Brain pericyte (primary cell): Measurements from ENCODE around the gene GSTM4.
A peak's percentile ranks its signal among the peaks of the same experiment; 100 is the strongest.
"Not testable (repeated sequence)": the region's sequence is repeated elsewhere in the genome, so short reads cannot be mapped to it uniquely, and the experiment has no call there.

ENCODE experiments used
- DNase-seq: peaks from one replicate; pipeline ENCODE4 v3.0.0-alpha.2; 2012; ENCODE audit warnings: low read depth, low spot score

Gene GSTM4

GRCh38 chr1:109667452-109668122 lies 11.7 kb downstream of the GSTM4 start, which contains the start of gene GSTM2:
Gene GSTM2, plus strand, starts transcription at chr1:109668057. Its CDS starts 59 bp downstream, at chr1:109668116.
- DNase-seq, result peak; percentile 43

- no peak for DNase-seq
Measured at GRCh38 chr1:109668123-109668775, 12.3 kb downstream of the GSTM4 start.

- DNase-seq, result no peak
Measured at GRCh38 chr1:109669246-109669948, 13.5 kb downstream of the GSTM4 start.

- DNase-seq, result not testable (repeated sequence)
Measured at GRCh38 chr1:109669949-109670302, 14.0 kb downstream of the GSTM4 start.

GRCh38 chr1:109671067-109671466 lies 15.2 kb downstream of the GSTM4 start:
- DNase-seq, result no peak

- DNase-seq, result not testable (repeated sequence)
Measured at GRCh38 chr1:109673861-109674260, 18.0 kb downstream of the GSTM4 start.

- DNase-seq, result not testable (repeated sequence)
Measured at GRCh38 chr1:109676683-109677381, 20.9 kb downstream of the GSTM4 start.

GRCh38 chr1:109677459-109677858 lies 21.6 kb downstream of the GSTM4 start:
- no peak for DNase-seq

GRCh38 chr1:109678637-109679036 lies 22.7 kb downstream of the GSTM4 start:
- DNase-seq, result not testable (repeated sequence)

- not testable (repeated sequence) for DNase-seq
Measured at GRCh38 chr1:109684777-109685176, 28.9 kb downstream of the GSTM4 start.

GRCh38 chr1:109685399-109685798 lies 29.5 kb downstream of the GSTM4 start:
- not testable (repeated sequence) for DNase-seq

GRCh38 chr1:109685890-109686289 lies 30.0 kb downstream of the GSTM4 start:
- not testable (repeated sequence) for DNase-seq

- DNase-seq, result not testable (repeated sequence)
Measured at GRCh38 chr1:109687109-109687508, 31.2 kb downstream of the GSTM4 start.

- DNase-seq, result no peak
Measured at GRCh38 chr1:109687641-109688499, 32.0 kb downstream of the GSTM4 start, which contains the start of gene GSTM1. Gene GSTM1, plus strand, starts transcription at chr1:109687817. Its CDS starts 57 bp downstream, at chr1:109687874.

GRCh38 chr1:109689844-109690405 lies 34.0 kb downstream of the GSTM4 start:
- DNase-seq, result no peak

- no peak for DNase-seq
Measured at GRCh38 chr1:109691759-109692158, 35.9 kb downstream of the GSTM4 start.

- not testable (repeated sequence) for DNase-seq
Measured at GRCh38 chr1:109694400-109694799, 38.5 kb downstream of the GSTM4 start.

GRCh38 chr1:109695138-109695537 lies 39.2 kb downstream of the GSTM4 start:
- DNase-seq, result not testable (repeated sequence)

- no peak for DNase-seq
Measured at GRCh38 chr1:109697066-109697465, 41.2 kb downstream of the GSTM4 start.

GRCh38 chr1:109697861-109698260 lies 42.0 kb downstream of the GSTM4 start:
- DNase-seq, result not testable (repeated sequence)
